SK-N-DZ (cell line): ENCODE measurements around the gene FOXO3.

ENCODE experiments used
- small RNA-seq, 2 experiments: library from RNA; depleted of rRNA; stranded (forward); fragments of <200 nt; gene quantifications; one replicate each; pipeline ENCODE3, GENCODE V24; 2014

FOXO3 gene

Small RNA genes within 50 kb of the gene (small RNA-seq; reads per million reads assigned to genes)
- gene AL391646.1 (0 reads per million in 2 experiments), gene SUMO2P8 (0 reads per million in 2 experiments)
